NCI-H748 (cell line): Measurements from ENCODE around the gene AHSA1.

Source experiments
- DNase-seq: peaks from one replicate; lab custom pipeline; 2025; ENCODE audit not compliant: unreplicated experiment; lab: John Stamatoyannopoulos, UW

Gene AHSA1

GRCh38 chr14:77507762-77508161, 49.9 kb downstream of the AHSA1 start:
- DNase-seq: no peak

GRCh38 chr14:77508249-77508648, 50.4 kb downstream of the AHSA1 start:
- DNase-seq: no peak

GRCh38 chr14:77508876-77509275, 51.0 kb downstream of the AHSA1 start:
- DNase-seq: no peak

GRCh38 chr14:77509366-77509765, 51.5 kb downstream of the AHSA1 start:
- DNase-seq: no peak

- DNase-seq: no peak
Observed at GRCh38 chr14:77511486-77512162, 53.7 kb downstream of the AHSA1 start.

- no peak for DNase-seq
Observed at GRCh38 chr14:77516126-77516525, 58.2 kb downstream of the AHSA1 start.
